T-cell (primary cell): ENCODE data around the gene SERPINB10. TPM values are rescaled to one million over a fixed set of nuclear protein-coding genes. Genes with fewer than 3 reads are reported as not detected.
A peak's percentile ranks its signal among the peaks of the same experiment; 100 is the strongest.

Source experiments
- ATAC-seq, 4 experiments: fragments of 200-7000 bp in 3 of 4; fragments of 150-1000 bp in 1 of 4; cut with Tn5 transposase; replicated peaks in 1 of 4; 1 replicate in 3 of 4; 2 replicates in 1 of 4; pipeline ENCODE4 v1.10.0; 2021; ENCODE audit warnings: moderate library complexity in 3 of 4, mild to moderate bottlenecking in 2 of 4, moderate number of reproducible peaks in 1 of 4
- CTCF ChIA-PET, 2 donors: fragments of 300-600 bp; sonication (Branson Sonifier 250); formaldehyde crosslinking; loops; one replicate each; lab custom pipeline; 2022; ENCODE audit warnings: antibody characterized with exemption in 2 of 2; lab: Charles Lee
- POLR2A ChIA-PET, 2 donors: fragments of 300-600 bp; sonication (Branson Sonifier 250); formaldehyde crosslinking; loops; one replicate each; lab custom pipeline; 2022; ENCODE audit warnings: antibody characterized with exemption in 2 of 2; lab: Charles Lee
- DNase-seq, 35 experiments: peaks; one replicate each; pipeline versions ENCODE4 v3.0.0 to v3.0.0-alpha.2; 2013 to 2023
- H3K27ac ChIP-seq: one replicate; pipeline ENCODE4 v1.5.1; 2013; ENCODE audit warnings: low read length
- H3K27me3 ChIP-seq, 2 experiments: replicated peaks in 1 of 2; 1 replicate in 1 of 2; 2 replicates in 1 of 2; pipeline versions ENCODE4 v1.6.1 to v1.7.0; 2013; ENCODE audit warnings: low read length in 1 of 2, mixed read lengths in 1 of 2; ENCODE audit not compliant: control insufficient read depth in 2 of 2, insufficient read depth in 2 of 2; ENCODE audit errors: extremely low read depth in 1 of 2
- H3K36me3 ChIP-seq, 2 donors: 1 replicate in 1 of 2; 2 replicates in 1 of 2; pipeline versions ENCODE4 v1.6.1 to v1.7.0; 2013; ENCODE audit warnings: low read length in 1 of 2; ENCODE audit not compliant: control insufficient read depth in 2 of 2, insufficient read depth in 1 of 2; ENCODE audit errors: extremely low read depth in 1 of 2
- H3K4me1 ChIP-seq, 2 experiments: 1 replicate in 1 of 2; 2 replicates in 1 of 2; pipeline versions ENCODE4 v1.6.1 to v1.7.0; 2013; ENCODE audit warnings: low read length in 2 of 2, mixed read lengths in 1 of 2; ENCODE audit not compliant: insufficient read depth in 2 of 2, control insufficient read depth in 1 of 2; ENCODE audit errors: extremely low read depth in 1 of 2
- H3K4me3 ChIP-seq, 2 donors: 1 replicate in 1 of 2; 2 replicates in 1 of 2; pipeline versions ENCODE4 v1.5.1 to v1.7.0; 2013; ENCODE audit warnings: mild to moderate bottlenecking in 2 of 2, low read length in 1 of 2, moderate library complexity in 1 of 2; ENCODE audit not compliant: control insufficient read depth in 1 of 2; ENCODE audit errors: extremely low read depth in 1 of 2
- H3K9me3 ChIP-seq: 2 replicates; pipeline ENCODE4 v1.7.0; 2013
- H3K27ac Mint-ChIP-seq, 2 donors: one replicate each; pipeline ENCODE4 v1.8.0; 2020 to 2021; ENCODE audit warnings: mild to moderate bottlenecking in 2 of 2, mixed read lengths in 2 of 2
- H3K27me3 Mint-ChIP-seq, 2 donors: one replicate each; pipeline ENCODE4 v1.8.0; 2021 to 2022; ENCODE audit warnings: mixed read lengths in 2 of 2
- H3K36me3 Mint-ChIP-seq: one replicate; pipeline ENCODE4 v1.8.0; 2021; ENCODE audit warnings: mixed read lengths
- H3K4me1 Mint-ChIP-seq, 3 donors: one replicate each; pipeline ENCODE4 v1.8.0; 2020 to 2022; ENCODE audit warnings: mixed read lengths in 3 of 3, mild to moderate bottlenecking in 1 of 3
- H3K4me3 Mint-ChIP-seq, 3 donors: one replicate each; pipeline ENCODE4 v1.8.0; 2020 to 2022; ENCODE audit warnings: mild to moderate bottlenecking in 3 of 3, mixed read lengths in 3 of 3, moderate library complexity in 3 of 3
- H3K9me3 Mint-ChIP-seq, 3 donors: one replicate each; pipeline ENCODE4 v1.8.0; 2020 to 2022; ENCODE audit warnings: mixed read lengths in 3 of 3
- WGBS: methylation state at CpG from one replicate; pipeline ENCODE4 v1.1.5; 2013; ENCODE audit warnings: missing lambda C conversion rate; ENCODE audit not compliant: insufficient coverage; 5-methylcytosine and 5-hydroxymethylcytosine counted together
- total RNA-seq, 35 experiments: library from RNA in 6 of 35; stranded (reverse) in 6 of 35; fragments of 120-200 nt in 1 of 35; gene quantifications; one replicate each; pipeline versions ENCODE4 v1.2.1 to v1.2.4 and lab custom pipeline; 2013 to 2026

The SERPINB10 gene
- total RNA-seq, 5 donors from 2014 or later (not counting 1 experiment from before 2014, with no cell fraction given) = not detected

- WGBS = no CpG with 5 or more reads among the region's 4 CpGs
- H3K36me3 Mint-ChIP-seq = no peaks in the 10 kb centered on the region
Measured at GRCh38 chr18:63881851-63882250, 25.9 kb upstream of the SERPINB10 start.

GRCh38 chr18:63882333-63883141 is 25.2 kb upstream of the SERPINB10 start:
- peak in 1 of 35 experiments; percentile 5 for DNase-seq

More at GRCh38 chr18:63881851-63882250, 25.9 kb upstream of the SERPINB10 start:
- Histone ChIP-seq H3K9me3 (no peaks in the 10 kb centered on the region), H3K4me1 (no peaks in the 10 kb centered on the region), H3K27me3 (peaks cover 0 to 6% of the 10 kb centered on the region in 2 experiments), H3K4me3 (no peak overlapping the region), H3K36me3 (no peaks in the 10 kb centered on the region), H3K27ac (no peak overlapping the region)
- no peaks in the 10 kb centered on the region for H3K4me1 Mint-ChIP-seq
- DNase-seq = no peak
- no peak overlapping the region for H3K27ac Mint-ChIP-seq
- H3K27me3 Mint-ChIP-seq = peaks cover 4 to 5% of the 10 kb centered on the region in 2 donors
- H3K9me3 Mint-ChIP-seq = no peaks in the 10 kb centered on the region
- ATAC-seq = no peak
- H3K4me3 Mint-ChIP-seq = no peak overlapping the region
- ChIA-PET POLR2A (no interaction called here), CTCF (no interaction called here)

GRCh38 chr18:63883617-63884016 is 24.1 kb upstream of the SERPINB10 start:
- Histone ChIP-seq H3K36me3 (no peaks in the 10 kb centered on the region), H3K27ac (no peak overlapping the region), H3K4me1 (no peaks in the 10 kb centered on the region), H3K4me3 (no peak overlapping the region), H3K27me3 (peaks cover 0 to 6% of the 10 kb centered on the region in 2 experiments), H3K9me3 (no peaks in the 10 kb centered on the region)
- ChIA-PET POLR2A (no interaction called here), CTCF (no interaction called here)
- Mint-ChIP-seq H3K27ac (no peak overlapping the region), H3K4me1 (no peaks in the 10 kb centered on the region), H3K9me3 (no peaks in the 10 kb centered on the region), H3K36me3 (no peaks in the 10 kb centered on the region), H3K4me3 (no peak overlapping the region), H3K27me3 (peaks cover 4 to 5% of the 10 kb centered on the region in 2 donors)
- ATAC-seq (no peak), DNase-seq (no peak)

More at GRCh38 chr18:63882333-63883141, 25.2 kb upstream of the SERPINB10 start:
- Mint-ChIP-seq H3K36me3 (no peaks in the 10 kb centered on the region), H3K27me3 (peaks cover 4 to 5% of the 10 kb centered on the region in 2 donors), H3K4me1 (no peaks in the 10 kb centered on the region), H3K4me3 (no peak overlapping the region), H3K27ac (no peak overlapping the region), H3K9me3 (no peaks in the 10 kb centered on the region)
- ChIA-PET CTCF (no interaction called here), POLR2A (no interaction called here)
- 78% methylated on average over 5 of the region's 8 CpGs for WGBS
- H3K4me3 ChIP-seq = no peak overlapping the region
- no peaks in the 10 kb centered on the region for H3K9me3 ChIP-seq
- no peaks in the 10 kb centered on the region for H3K36me3 ChIP-seq
- H3K4me1 ChIP-seq = no peaks in the 10 kb centered on the region
- no peak overlapping the region for H3K27ac ChIP-seq
- peaks cover 0 to 6% of the 10 kb centered on the region in 2 experiments for H3K27me3 ChIP-seq
- ATAC-seq = no peak

- POLR2A ChIA-PET = no interaction called here
- Histone ChIP-seq H3K36me3 (no peaks in the 10 kb centered on the region), H3K27me3 (peaks cover 0 to 8% of the 10 kb centered on the region in 2 experiments), H3K4me1 (no peaks in the 10 kb centered on the region), H3K9me3 (no peaks in the 10 kb centered on the region), H3K4me3 (no peak within 1 kb of the TSS), H3K27ac (no peak within 1 kb of the TSS)
- ATAC-seq (no peak), DNase-seq (no peak)
- Mint-ChIP-seq H3K27ac (no peak within 1 kb of the TSS), H3K9me3 (no peaks in the 10 kb centered on the region), H3K4me3 (no peak within 1 kb of the TSS), H3K36me3 (no peaks in the 10 kb centered on the region), H3K27me3 (peaks cover 2 to 4% of the 10 kb centered on the region in 2 donors), H3K4me1 (no peaks in the 10 kb centered on the region)
- CTCF ChIA-PET = no interaction called here
- WGBS = 38% methylated on average over 1 of the region's 1 CpG
Measured at GRCh38 chr18:63887424-63887823, 20.3 kb upstream of the SERPINB10 start, which contains the start of gene SERPINB2. TSS of gene SERPINB2 (plus strand) at chr18:63887705. CDS start at chr18:63891445, 3,740 bp downstream.

GRCh38 chr18:63888470-63889190 is 19.1 kb upstream of the SERPINB10 start:
- Mint-ChIP-seq H3K4me3 (no peak overlapping the region), H3K36me3 (no peaks in the 10 kb centered on the region), H3K27me3 (peaks cover 2 to 4% of the 10 kb centered on the region in 2 donors), H3K4me1 (no peaks in the 10 kb centered on the region), H3K9me3 (no peaks in the 10 kb centered on the region), H3K27ac (no peak overlapping the region)
- H3K9me3 ChIP-seq = no peaks in the 10 kb centered on the region
- H3K4me1 ChIP-seq = no peaks in the 10 kb centered on the region
- no peak overlapping the region for H3K4me3 ChIP-seq
- 55% methylated on average over 1 of the region's 1 CpG for WGBS
- no peak overlapping the region for H3K27ac ChIP-seq
- H3K36me3 ChIP-seq = no peaks in the 10 kb centered on the region
- DNase-seq (no peak), ATAC-seq (no peak)
- ChIA-PET POLR2A (no interaction called here), CTCF (no interaction called here)
- H3K27me3 ChIP-seq = peaks cover 0 to 8% of the 10 kb centered on the region in 2 experiments

DNA sequence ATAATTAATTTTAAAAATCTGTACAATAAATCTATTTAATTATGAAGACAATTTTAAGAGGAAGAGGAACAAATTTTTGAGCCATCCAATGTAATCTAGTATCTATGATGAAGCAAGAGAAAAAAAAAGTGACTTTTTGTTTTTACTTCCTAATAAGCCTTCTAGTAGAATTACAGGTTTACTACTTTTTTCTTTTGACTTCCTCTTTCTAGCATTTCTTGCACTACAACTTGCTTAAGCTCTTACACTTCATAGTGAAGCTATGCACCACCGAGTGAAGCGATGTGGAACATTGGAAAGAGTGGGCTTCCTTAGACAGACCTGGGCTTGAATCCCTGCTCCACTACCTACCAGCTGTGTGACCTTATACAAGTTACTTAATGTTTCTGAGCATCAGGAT is 18.1 kb upstream of the SERPINB10 start:
- Mint-ChIP-seq H3K27ac (no peak overlapping the region), H3K36me3 (no peaks in the 10 kb centered on the region), H3K9me3 (no peaks in the 10 kb centered on the region), H3K27me3 (peaks cover 2 to 4% of the 10 kb centered on the region in 2 donors), H3K4me3 (no peak overlapping the region), H3K4me1 (no peaks in the 10 kb centered on the region)
- CTCF ChIA-PET = interaction anchor here (0.6 to 0.7 kb wide), 3 partner anchors 87 to 880 kb away, joined by 3 to 5 read pairs (median 3); no protein-coding TSS in a partner anchor
- Histone ChIP-seq H3K27me3 (peaks cover 0 to 11% of the 10 kb centered on the region in 2 experiments), H3K4me3 (no peak overlapping the region), H3K36me3 (no peaks in the 10 kb centered on the region), H3K4me1 (no peaks in the 10 kb centered on the region), H3K27ac (no peak overlapping the region), H3K9me3 (no peaks in the 10 kb centered on the region)
- WGBS = no CpG with 5 or more reads among the region's 2 CpGs
- POLR2A ChIA-PET = no interaction called here
- ATAC-seq (no peak), DNase-seq (no peak)
